Motor neuron (in vitro differentiated cells): ENCODE data around the gene OPCML. TPM values are rescaled to one million over a fixed set of nuclear protein-coding genes. Genes with fewer than 3 reads are reported as not detected.

Source experiments
- ATAC-seq, 8 experiments: fragments of 200-7000 bp; cut with Tn5 transposase; replicated peaks in 6 of 8; 2 replicates each; pipeline ENCODE4 v1.8.0; 2021; ENCODE audit warnings: mild to moderate bottlenecking in 8 of 8, moderate library complexity in 8 of 8
- H3K27ac ChIP-seq, 2 donors: fragments of 250-450 bp; sonication (Bioruptor Pico); 2 replicates each; pipeline ENCODE4 v1.9.0; 2021; ENCODE audit warnings: antibody characterized with exemption in 2 of 2, mild to moderate bottlenecking in 2 of 2, moderate library complexity in 1 of 2
- H3K4me1 ChIP-seq, 2 donors: fragments of 250-450 bp; sonication (Bioruptor Pico); replicated peaks in 1 of 2; 2 replicates each; pipeline ENCODE4 v1.6.1; 2021; ENCODE audit warnings: antibody characterized with exemption in 2 of 2, mild to moderate bottlenecking in 2 of 2, moderate library complexity in 1 of 2
- H3K4me3 ChIP-seq, 5 donors: fragments of 250-450 bp; sonication (Bioruptor Pico); 2 replicates each; pipeline ENCODE4 v1.9.0; 2021; ENCODE audit warnings: antibody characterized with exemption in 5 of 5, mild to moderate bottlenecking in 5 of 5, moderate library complexity in 4 of 5
- WGBS, 10 experiments: fragments of 450-650 bp; shearing (Covaris generic); methylation state at CpG; one replicate each; pipeline ENCODE4 v1.0.0; 2022; 5-methylcytosine and 5-hydroxymethylcytosine counted together
- in situ Hi-C, 9 experiments: fragments of 400-800 bp; cut with MboI; loops; one replicate each; pipeline ENCODE4 v1.15.0; 2021; ENCODE audit warnings: low sequenced_read_pairs in 9 of 9, low pct_unique_long_range_greater_than_20kb in 2 of 9; ENCODE audit not compliant: unreplicated experiment in 9 of 9
- total RNA-seq, 8 experiments: library from RNA; unstranded; fragments of 300-600 nt; gene quantifications; 2 replicates each; pipeline versions ENCODE4 v1.2.3 to v1.2.4, GENCODE V29; 2022

The OPCML gene
- total RNA-seq, 8 experiments from 2014 or later, result 0.40 to 20.1 (median 7.2) TPM

DNA sequence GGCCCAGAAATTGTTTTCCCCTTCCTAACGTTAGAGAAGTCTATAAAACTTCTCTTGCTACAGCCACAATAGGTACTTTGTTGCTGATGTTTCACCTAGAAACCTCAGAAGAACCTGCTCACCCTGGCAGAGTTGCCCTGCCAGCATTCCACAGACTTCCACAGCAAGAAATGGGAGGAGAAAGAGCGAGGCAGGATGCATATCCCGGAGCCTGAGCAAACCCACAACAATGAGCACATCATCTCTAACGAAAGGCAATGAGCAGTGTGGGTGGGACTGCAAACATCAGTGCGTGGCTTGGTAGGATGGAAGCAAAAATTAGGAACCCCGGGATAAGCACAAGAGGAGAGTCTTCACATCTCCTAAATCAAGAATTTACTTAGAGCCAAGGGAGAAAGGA lies 892.3 kb downstream of the OPCML start:
- no peak overlapping the region for H3K27ac ChIP-seq
- 0 to 100% (median 73%) methylated on average over 1 to 6 of the region's 6 CpGs; no CpG with 5 or more reads in 2 of the 10 experiments for WGBS, 10 experiments
- in situ Hi-C loops, result no loop called here

DNA sequence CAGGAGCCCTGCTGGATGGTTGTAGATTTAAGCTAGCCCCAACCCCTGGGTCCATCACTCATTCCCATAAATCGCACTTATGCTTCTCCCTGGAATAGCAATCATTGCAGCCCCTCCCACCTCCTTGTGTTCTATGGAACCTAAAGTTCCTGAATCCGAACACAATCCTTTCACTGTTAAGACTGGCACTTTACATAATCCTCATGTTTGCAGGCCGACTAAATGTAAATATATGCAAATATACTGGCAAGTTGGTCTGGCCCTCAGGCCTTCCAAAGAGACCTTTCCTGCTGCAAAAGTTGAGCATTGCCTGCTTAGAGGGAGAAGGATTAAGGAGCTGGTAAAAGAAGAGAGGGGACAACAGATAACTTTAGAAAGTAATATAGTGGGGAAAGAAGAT lies 892.9 kb downstream of the OPCML start:
- ATAC-seq, result peak in 6 of 8 experiments; percentile 16 to 94 (median 46)
- 0 to 67% (median 35%) methylated on average over 1 to 3 of the region's 3 CpGs; no CpG with 5 or more reads in 2 of the 10 experiments for WGBS, 10 experiments
- Histone ChIP-seq H3K4me3 (no peak overlapping the region), H3K4me1 (peaks cover 25 to 62% of the 10 kb centered on the region in 2 donors), H3K27ac (no peak overlapping the region)
- in situ Hi-C loops, result no loop called here

More for the DNA sequence above, 892.3 kb downstream of the OPCML start:
- Histone ChIP-seq H3K4me1 (peaks cover 31 to 68% of the 10 kb centered on the region in 2 donors), H3K4me3 (no peak overlapping the region)
- ATAC-seq, result peak in 3 of 8 experiments; percentile 39 to 60 (median 54)

GRCh38 chr11:132638423-132638822 lies 893.9 kb downstream of the OPCML start:
- H3K27ac ChIP-seq, result no peak overlapping the region
- peaks cover 21 to 61% of the 10 kb centered on the region in 2 donors for H3K4me1 ChIP-seq
- no peak overlapping the region for H3K4me3 ChIP-seq
- in situ Hi-C loops, result no loop called here
- 57 to 83% (median 71%) methylated on average over 1 of the region's 1 CpG; no CpG with 5 or more reads in 3 of the 10 experiments for WGBS, 10 experiments
- ATAC-seq, result peak in 2 of 8 experiments; percentile 72 to 77

- Histone ChIP-seq H3K4me3 (no peak overlapping the region), H3K4me1 (peaks cover 26 to 61% of the 10 kb centered on the region in 2 donors), H3K27ac (no peak overlapping the region)
- 36 to 100% (median 69%) methylated on average over 1 to 4 of the region's 4 CpGs; no CpG with 5 or more reads in 2 of the 10 experiments for WGBS, 10 experiments
- peak in 3 of 8 experiments; percentile 53 to 56 (median 55) for ATAC-seq
- in situ Hi-C loops, result no loop called here
Measured at GRCh38 chr11:132636523-132636922, 895.8 kb downstream of the OPCML start.

DNA sequence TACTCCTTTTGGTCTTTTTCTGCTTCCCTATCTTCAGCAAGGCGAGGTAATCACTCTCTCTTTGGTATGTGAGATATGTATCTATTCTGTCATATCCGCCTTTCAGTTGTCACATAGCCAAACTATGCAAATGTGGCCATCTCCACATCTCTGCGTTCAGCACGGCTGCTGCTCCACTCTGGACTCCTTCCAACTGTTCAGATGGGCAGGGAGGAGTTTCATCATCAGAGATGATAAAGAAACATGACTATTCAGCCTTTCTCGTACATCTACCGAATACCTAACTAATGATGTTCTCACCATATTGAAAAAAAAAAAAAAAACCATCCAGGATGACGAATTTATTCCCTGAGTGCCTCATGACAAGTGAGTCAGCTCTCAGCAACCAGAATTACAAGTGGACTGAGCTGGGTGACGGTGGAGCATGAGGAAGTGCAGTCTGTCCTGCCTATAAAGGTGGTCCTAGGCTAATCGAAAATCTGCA lies 899.6 kb downstream of the OPCML start:
- H3K27ac ChIP-seq, result no peak overlapping the region
- ATAC-seq, result peak; percentile 81 to 95 (median 90)
- peaks cover 20 to 53% of the 10 kb centered on the region in 2 donors for H3K4me1 ChIP-seq
- H3K4me3 ChIP-seq, result no peak overlapping the region
- in situ Hi-C loops, result no loop called here
- WGBS, 10 experiments, result 0 to 100% (median 73%) methylated on average over 1 to 9 of the region's 9 CpGs; no CpG with 5 or more reads in 2 of the 10 experiments

- in situ Hi-C loops, result no loop called here
- Histone ChIP-seq H3K4me3 (no peak overlapping the region), H3K4me1 (peaks cover 20 to 49% of the 10 kb centered on the region in 2 donors), H3K27ac (no peak overlapping the region)
- ATAC-seq, result peak in 3 of 8 experiments; percentile 30 to 73 (median 57)
- WGBS, 10 experiments, result 0 to 100% (median 77%) methylated on average over 1 to 4 of the region's 4 CpGs
Measured at GRCh38 chr11:132631989-132632388, 900.3 kb downstream of the OPCML start.

DNA sequence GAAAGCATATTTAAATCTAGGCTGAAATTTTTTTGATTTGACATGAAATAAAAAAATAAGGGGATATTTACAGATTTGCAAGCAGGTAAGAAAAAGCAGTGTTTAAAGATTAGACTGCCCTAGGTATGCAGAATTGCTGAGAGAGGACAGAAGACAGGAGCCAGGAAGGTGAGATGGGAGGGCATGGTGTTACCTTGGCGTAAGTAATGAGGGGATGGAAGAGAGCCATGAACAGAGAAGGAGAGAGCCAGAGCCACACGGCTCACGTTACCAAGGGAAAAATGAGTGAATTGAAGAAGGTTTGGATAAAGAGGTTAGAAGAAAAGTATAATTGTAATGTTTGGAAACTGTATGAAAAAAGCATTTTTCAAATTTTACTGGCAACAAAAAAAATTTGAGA lies 904.3 kb downstream of the OPCML start:
- H3K27ac ChIP-seq, result no peak overlapping the region
- H3K4me1 ChIP-seq, result peaks cover 8 to 17% of the 10 kb centered on the region in 2 donors
- WGBS, 10 experiments, result 68 to 100% (median 95%) methylated on average over 3 of the region's 3 CpGs; no CpG with 5 or more reads in 1 of the 10 experiments
- no peak for ATAC-seq
- in situ Hi-C loops, result no loop called here
- H3K4me3 ChIP-seq, result no peak overlapping the region

- WGBS, 10 experiments, result 44 to 100% (median 60%) methylated on average over 1 to 2 of the region's 2 CpGs; no CpG with 5 or more reads in 1 of the 10 experiments
- no peak overlapping the region for H3K27ac ChIP-seq
- no peak overlapping the region for H3K4me3 ChIP-seq
- no peak for ATAC-seq
- in situ Hi-C loops, result no loop called here
- H3K4me1 ChIP-seq, result peaks cover 4 to 11% of the 10 kb centered on the region in 2 donors
Measured at GRCh38 chr11:132626446-132626845, 905.9 kb downstream of the OPCML start.

GRCh38 chr11:132623511-132623910 lies 908.8 kb downstream of the OPCML start:
- no peak overlapping the region for H3K4me3 ChIP-seq
- whole genome bisulfite sequencing, 10 experiments, result 20 to 94% (median 63%) methylated on average over 1 to 4 of the region's 4 CpGs; no CpG with 5 or more reads in 1 of the 10 experiments
- no peak overlapping the region for H3K27ac ChIP-seq

GRCh38 chr11:132621976-132622580 lies 910.2 kb downstream of the OPCML start:
- Histone ChIP-seq H3K4me3 (no peak overlapping the region), H3K4me1 (peaks cover 0 to 4% of the 10 kb centered on the region in 2 donors), H3K27ac (no peak overlapping the region)
- ATAC-seq, result no peak
- WGBS, 10 experiments, result 34 to 74% (median 48%) methylated on average over 2 to 6 of the region's 6 CpGs
- in situ Hi-C loops, result no loop called here

More at GRCh38 chr11:132623511-132623910, 908.8 kb downstream of the OPCML start:
- H3K4me1 ChIP-seq, result peaks cover 3 to 4% of the 10 kb centered on the region in 2 donors
- no peak for ATAC-seq
- in situ Hi-C loops, result no loop called here

DNA sequence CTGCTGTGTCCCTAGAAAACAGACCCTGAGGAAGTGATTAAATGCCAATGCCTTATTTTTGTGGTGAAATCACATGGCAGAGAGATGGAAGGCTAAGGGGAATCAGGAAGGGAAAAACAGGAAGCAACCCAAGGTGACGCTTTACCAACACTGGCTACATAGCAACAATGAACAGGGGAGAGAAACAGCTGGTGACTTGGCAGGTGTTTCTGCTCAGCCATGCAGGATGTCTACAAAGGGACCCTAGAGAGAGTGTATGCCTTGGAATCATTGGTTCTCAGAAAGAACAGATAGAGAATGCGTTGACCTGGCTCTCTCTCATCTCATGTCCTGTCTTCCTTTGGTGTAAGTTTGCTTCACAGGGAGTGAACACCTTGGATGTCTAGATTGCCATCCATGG lies 911.9 kb downstream of the OPCML start:
- no peak for ATAC-seq
- Histone ChIP-seq H3K4me3 (no peak overlapping the region), H3K27ac (no peak overlapping the region), H3K4me1 (peaks cover 0 to 4% of the 10 kb centered on the region in 2 donors)
- in situ Hi-C loops, result no loop called here
- WGBS, 10 experiments, result 43 to 100% (median 100%) methylated on average over 1 to 2 of the region's 2 CpGs; no CpG with 5 or more reads in 2 of the 10 experiments

DNA sequence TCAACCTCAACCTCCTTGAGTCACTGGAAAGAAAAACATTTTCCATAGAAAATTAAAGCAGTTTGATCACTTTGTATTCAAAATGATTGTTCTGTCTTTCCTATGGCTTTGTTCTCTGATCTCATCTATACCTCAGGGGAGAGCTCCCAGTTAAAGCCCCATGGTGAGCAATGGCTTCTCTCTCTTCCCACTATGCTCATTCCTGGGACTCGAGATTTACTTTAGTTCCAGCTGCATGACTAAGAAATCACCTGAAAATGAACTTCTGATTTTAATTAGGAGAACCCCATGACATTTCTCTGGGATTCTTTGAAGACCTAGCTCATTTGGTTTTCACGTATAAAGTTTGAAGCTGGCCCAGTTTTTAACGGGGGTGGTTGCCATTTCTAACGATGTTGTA lies 921.5 kb downstream of the OPCML start:
- 0 to 100% (median 84%) methylated on average over 1 to 4 of the region's 4 CpGs; no CpG with 5 or more reads in 2 of the 10 experiments for WGBS, 10 experiments
- Histone ChIP-seq H3K27ac (no peak overlapping the region), H3K4me1 (peaks cover 9 to 17% of the 10 kb centered on the region in 2 donors), H3K4me3 (no peak overlapping the region)
- ATAC-seq, result no peak
- in situ Hi-C loops, result no loop called here

GRCh38 chr11:132610216-132610615 lies 922.1 kb downstream of the OPCML start:
- ATAC-seq, result peak in 3 of 8 experiments; percentile 49 to 74 (median 50)
- H3K4me1 ChIP-seq, result peaks cover 10 to 20% of the 10 kb centered on the region in 2 donors
- no peak overlapping the region for H3K4me3 ChIP-seq
- 74 to 100% (median 92%) methylated on average over 1 to 8 of the region's 8 CpGs; no CpG with 5 or more reads in 2 of the 10 experiments for WGBS, 10 experiments
- no peak overlapping the region for H3K27ac ChIP-seq
- in situ Hi-C loops, result no loop called here
